HG03159 (cell line): ENCODE data around the gene TMED3.

Experiments
- ATAC-seq: cut with Tn5 transposase; IDR thresholded peaks from one replicate; pipeline ENCODE4 v1.9.1; 2021; ENCODE audit warnings: mild to moderate bottlenecking, moderate library complexity; ENCODE audit not compliant: unreplicated experiment

The TMED3 gene

DNA sequence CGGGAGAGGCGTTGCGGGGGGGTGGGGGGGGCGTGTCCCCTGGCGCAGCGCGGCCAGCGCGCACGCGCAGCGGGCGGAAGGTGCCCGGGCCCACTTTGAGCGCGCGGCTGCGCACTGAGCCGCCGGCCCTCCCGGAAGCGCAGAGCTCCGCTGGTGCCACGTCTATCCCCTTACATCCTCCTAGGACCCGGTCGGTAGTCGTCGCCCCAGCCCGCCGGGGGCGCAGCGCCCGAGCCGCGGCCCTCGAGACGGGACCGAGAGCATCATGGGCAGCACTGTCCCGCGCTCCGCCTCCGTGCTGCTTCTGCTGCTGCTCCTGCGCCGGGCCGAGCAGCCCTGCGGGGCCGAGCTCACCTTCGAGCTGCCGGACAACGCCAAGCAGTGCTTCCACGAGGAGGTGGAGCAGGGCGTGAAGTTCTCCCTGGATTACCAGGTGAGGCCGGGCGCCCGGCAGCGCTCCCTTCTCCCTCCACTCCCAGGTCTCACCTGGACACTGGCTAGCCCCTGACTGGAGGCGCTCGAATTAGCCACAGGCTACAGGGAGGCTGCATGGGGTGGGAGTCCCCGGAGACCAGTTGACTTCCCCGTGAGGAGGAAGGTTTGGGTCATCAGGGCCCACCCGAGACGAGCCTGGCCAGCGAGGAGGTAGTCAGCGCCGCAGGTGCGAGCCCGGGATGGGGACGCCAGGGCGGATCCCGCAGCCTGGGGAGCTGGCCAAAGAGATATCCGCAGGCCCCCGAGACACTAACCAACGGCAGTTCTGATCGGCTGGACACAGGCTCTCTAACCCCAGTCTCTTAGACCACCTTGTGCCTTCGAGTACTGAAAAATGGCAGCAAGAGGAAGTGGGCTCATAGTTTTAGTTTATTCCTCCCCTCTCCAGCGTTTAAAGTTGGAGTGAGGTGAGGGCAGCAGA lies at the start of gene TMED3:
Gene TMED3 (plus strand): TSS at position 128 of the 916 bp plus-strand sequence. CDS start 138 bp downstream, at position 266.
- ATAC-seq: peak; percentile 92

DNA sequence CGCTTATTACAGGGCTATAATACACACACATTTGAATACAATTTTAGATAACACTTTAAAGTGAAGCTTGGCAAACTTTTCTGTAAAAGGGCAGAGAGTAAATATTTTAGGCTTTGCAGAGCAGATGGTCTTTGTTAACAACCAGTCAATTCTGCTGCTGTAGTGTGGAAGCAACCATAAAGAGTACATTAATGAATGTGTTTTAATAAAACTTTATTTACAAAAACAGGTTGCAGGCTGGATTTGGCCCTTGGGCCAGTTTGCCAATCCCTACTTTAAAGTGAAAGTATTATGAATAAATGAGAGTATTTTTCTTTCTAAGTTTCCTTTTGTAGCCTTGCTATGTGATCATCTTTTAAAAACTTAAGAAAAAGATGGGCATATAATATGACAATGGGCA lies 49.1 kb upstream of the TMED3 start:
- no peak for ATAC-seq

DNA sequence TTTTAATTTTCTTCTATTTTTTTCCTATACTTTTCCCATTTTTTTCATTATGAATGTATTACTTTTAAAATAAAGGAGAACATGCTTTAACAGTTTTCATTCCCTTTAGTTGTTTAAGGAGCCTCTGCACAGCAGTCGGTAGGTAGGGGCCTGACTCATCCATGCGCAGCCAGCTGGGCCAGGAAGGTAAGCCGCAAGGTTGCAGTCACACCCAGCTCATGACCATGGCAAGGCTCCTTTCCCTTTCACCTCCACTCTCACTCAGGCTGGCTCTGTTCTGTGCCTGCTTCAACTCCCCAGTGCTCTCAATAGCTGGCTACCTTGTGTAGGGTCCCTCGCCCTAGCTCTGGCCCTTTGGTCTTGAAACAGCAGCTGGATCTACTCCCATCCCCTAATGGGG lies 45.7 kb upstream of the TMED3 start:
- no peak for ATAC-seq

DNA sequence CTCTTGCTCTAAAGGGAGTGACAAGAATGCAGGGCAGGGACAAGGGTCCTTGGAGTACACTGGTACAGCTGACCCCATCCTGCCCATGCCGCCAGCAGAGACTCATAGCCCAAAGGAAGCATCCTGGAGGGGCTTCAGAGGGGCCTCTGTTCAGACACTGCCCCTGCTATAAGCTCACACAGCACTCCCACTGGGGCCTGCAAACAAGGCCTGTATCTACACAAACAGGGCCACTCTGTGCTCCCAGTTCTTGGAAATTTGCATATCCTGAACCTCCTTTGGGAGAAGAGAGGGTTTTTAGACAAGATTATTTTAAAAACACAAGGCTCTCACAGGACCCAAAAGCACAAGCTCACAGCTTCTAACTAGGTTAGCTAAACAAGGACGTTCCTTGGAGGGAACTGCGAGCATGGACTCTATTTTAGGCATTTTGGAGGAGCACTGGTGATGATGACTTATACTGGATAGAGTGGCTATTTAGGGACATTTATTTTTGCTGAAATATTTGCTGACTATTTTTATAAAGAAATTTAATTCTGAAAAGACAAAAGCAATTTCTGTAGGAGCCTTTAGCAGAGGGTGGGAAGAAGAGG lies 44.8 kb upstream of the TMED3 start:
- ATAC-seq: no peak

DNA sequence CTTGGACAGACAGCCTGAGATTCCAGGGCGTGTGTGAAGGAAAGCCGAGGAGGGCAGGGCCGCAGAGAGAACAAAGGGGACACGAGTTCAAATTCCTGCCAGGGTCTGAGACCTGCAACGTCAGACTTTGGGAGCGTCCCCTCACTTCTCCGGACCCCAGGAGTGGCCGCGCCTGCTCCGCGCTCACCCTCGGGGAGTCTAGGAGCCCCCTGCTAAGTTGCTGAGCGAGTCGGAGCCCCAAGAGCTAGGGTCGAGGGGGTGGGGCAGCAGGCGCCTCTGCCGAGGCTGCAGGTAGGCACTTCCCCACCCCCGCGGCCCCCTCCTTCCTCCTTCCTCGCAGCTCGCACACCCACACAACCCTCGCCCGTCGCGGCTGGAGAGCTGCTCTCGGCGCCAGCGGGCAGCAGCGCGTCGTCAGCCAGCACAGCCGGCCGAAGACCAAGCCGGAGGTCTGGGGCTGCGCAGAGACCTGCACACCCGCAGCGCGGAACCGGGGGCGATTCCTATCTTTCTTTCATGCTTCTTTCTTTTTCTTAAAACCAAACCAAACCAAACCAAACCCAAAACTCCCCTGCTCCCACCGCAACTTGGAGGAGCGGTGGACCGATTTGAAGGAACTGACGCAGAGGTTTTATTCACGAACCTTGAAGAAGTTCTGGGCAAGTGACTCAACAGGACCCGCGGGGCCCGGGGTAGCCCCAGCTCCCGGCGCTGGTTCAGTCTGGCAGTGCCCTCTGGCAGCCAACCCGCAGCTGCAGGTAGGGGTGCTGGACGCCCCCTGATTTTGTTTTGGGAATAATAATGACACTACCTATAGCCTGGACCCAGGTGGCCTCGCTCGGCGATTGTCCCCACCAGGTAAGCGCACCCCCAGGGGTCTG lies 28.3 kb upstream of the TMED3 start, which contains the start of gene ANKRD34C:
Gene ANKRD34C (plus strand): TSS at position 352 of the 881 bp plus-strand sequence. CDS start 10,563 bp downstream, outside the sequence.
- ATAC-seq: no peak

DNA sequence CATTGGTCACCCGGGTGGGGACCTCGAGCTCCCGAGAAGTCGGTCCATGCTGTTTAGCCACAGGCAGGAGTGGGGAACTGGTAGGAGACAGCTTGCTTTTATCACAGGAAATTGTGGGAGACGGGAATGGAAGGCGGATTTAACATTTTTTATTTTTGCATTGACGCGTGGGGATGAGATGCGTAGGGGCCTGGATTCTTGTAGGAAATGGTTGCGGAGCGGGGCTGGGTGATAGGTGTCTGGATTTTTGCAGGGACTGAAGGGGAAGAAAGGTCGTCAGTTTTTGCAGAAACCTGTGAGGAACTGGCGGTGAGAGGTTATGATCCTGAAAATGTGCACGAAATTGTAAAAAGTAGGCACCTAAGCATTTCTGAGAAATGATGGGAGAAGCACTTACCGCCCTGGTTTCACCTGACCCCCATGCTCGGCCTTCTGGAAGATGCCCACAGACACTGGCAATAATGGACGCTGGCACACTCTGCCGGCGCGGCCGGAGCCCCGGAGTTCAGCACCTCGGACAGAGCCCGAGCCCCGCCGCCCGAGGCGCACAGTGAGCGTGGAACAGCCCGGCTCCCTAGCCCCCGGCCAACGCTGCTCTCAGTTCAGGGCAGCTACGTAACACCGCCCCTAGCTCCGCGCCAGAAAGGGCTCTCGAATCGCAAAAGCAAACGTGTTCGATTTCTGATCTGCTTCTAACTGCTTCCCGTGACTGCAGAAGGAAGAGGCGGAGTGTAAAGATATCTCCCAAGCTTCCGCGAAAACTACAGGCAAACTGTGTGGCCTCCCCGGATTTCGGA lies 27.5 kb upstream of the TMED3 start:
- ATAC-seq: no peak

DNA sequence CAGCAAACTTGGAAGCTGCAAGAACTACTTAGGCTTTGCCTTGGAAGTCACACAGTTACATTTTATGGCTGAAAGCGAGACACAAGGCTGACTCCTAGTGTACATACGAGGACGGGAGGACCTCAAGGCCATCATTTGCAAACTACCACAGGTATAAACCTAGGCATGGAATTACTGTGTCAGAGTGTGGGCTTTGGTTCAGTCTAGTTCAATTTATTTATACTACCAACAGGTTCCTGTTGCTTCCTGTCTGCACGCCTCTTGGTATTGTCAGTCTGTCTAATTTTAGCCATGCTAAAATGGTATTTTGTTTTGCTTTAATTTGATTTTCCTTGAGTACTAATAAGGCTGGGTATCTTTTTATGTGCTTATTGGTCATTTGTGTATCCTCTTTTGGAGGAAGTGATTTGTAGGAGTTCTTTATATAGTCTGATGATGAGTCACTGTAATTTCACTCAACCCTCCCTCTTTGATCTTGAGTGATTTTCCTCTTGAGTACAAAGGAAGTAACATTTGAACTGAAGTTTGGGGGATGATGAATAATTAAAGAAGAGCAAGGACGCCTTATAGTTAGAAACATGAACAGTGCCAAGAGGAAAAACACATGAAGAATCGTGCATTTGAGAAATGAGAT lies 20.2 kb upstream of the TMED3 start:
- no peak for ATAC-seq

DNA sequence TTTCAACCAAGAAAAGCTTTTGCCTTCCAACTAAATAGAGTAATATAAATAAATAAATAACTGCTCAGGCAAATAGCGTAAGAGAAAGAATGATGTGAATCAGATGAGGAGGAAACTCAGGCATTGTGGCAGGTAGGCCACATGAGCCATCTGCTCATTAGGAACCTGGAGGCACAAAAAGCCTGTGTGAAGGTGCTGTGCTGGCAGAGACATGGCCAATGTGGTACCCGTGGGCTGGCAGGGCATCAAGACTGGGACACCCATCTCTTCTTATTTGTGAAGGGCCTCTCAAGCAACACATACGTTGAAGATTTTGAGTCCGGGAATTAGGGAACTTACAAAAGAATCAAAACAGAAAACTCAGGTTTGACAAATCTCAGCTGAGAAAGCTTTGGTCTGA lies 18.9 kb upstream of the TMED3 start:
- ATAC-seq: no peak

DNA sequence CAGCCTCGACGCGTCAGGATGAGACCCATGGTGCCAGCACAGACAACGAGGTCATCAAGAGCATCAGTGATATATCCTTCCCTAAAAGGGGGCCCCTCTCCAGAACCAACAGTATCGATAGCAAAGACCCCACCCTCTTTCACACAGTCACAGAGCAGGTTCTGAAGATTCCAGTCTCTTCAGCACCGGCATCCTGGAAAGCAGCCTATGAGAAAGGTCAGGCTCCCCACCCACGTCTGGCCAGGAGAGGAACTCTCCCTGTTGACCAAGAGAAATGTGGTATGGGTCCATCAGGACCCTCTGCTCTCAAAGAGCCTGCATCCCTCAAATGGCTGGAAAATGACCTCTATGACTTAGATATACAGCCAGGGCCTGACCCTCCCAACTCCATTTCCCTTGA lies 16.8 kb upstream of the TMED3 start:
- no peak for ATAC-seq

DNA sequence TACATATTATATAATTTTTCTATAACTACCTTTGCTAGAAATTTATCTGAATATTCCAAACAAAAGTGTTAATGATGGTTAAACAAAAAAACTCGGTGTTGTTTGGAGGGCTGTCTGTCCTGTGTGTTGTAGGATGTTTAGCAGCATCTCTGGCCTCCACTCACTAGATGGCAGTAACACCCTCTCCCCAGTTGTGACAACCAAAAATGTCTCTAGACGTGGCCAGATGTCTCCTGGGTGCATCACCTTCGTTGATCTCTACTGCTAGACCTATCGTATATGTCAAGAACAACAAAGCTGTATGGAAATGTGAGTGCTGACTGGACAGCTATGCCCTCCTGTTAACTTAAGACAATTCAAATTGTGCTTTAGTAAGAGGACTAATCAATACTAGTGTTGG lies 14.3 kb upstream of the TMED3 start:
- ATAC-seq: no peak

DNA sequence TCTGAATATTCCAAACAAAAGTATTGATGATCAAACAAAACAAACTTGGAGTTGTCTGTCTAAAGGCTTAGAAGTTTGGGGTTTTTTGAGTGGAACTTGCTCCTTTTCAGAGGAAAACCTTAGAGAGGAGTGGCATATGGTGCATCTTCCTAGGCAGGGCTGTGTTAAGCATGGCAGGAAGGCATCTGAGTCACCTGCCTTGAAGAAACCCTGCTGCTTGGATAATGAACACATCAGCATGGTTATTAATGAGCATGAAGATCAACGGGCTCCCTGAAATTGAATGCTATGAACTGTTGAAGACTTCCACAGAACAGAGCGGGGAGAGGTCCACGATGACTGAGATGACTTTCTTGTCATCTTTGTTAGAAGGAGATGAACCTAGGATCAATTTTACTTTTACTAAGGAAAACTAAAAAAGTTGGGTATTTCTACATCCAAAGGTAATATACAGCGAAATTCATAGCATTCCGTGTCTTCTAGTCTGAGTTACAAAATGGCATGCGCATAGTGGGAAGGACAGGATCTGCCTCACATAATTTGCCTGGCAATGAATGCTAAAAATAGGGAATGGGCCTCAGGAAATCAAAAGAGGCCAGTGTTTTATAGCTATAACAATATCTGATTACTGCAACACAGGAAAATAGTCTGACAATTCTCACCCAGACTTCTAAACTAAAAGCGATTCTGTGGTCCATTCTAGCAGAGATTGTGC lies 11.6 kb upstream of the TMED3 start:
- no peak for ATAC-seq

DNA sequence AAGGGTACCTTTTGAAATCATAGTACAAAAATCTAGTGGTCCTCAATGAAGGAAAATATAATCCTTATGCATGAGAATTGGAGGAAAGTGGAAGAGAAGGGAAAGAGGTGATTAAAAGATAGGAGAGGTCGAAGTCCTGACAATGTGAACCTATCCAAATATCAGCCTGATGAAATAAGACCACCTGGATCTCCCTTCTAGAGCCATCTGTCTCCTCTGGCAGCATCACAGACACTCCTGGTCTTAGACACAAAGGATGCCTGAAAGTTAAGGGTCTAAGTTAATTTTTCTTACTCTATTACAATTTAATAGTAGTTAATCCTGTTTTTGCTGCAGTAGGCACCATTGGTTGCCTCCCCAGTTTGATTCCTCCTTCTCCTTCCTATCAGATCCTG lies 11.1 kb upstream of the TMED3 start:
- ATAC-seq: no peak

DNA sequence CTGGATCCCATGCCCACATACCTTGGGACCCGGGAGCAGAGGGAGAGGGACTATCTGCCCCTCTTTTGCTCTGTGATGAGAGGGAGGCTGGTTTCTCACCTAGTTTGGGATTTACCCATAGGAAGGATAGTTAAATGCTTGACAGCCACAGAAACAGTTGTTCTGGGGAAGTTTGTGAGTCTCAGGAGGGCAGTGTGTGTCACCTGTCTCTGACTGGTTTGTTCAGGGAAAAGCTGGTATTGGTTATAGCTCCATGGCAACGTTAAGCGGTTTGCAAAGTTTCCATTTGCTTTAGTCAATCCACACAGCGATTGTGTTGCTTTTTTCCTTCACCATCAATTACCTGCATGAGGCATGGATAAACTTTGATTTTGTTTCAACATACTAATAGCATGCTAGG lies 3.7 kb upstream of the TMED3 start:
- ATAC-seq: no peak

DNA sequence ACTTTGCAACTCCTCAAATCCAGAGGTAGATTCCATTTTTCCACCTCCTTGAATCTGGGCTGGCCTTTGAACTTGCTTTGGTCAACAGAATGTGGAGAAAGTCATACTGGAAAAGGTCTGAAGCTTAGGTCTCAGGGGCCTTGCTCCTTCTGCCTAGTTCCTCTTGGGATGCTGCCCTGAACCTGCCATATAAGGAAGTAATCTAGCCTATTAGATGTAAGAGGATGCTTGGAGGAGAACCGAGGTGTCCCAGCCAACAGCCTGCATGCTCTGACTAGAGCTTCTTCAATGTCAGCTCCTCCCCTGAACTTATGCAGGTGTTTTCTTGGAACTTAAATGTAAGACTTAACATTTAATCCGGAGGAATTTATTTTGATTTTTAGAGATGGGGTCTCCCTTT lies 2.0 kb upstream of the TMED3 start:
- ATAC-seq: no peak

DNA sequence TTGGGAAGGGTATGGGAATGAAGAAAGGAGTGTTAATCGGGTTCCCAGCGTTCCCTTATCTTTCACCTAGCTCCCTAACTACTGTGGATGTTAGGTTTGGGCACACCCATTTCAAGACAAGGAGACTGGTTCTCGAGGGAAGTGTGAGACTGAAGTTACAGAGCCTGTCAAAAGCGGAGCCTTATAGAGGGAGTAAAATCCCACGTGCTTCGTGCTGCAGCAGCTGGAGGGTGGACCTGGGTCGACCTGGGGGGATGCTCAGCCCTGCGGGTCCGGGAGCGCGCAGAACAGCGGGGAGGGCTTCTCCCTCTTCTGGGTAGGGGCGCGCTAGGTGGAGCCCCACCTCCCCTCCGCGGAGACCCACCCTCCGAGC lies 314 bp upstream of the TMED3 start:
- ATAC-seq: peak; percentile 26

DNA sequence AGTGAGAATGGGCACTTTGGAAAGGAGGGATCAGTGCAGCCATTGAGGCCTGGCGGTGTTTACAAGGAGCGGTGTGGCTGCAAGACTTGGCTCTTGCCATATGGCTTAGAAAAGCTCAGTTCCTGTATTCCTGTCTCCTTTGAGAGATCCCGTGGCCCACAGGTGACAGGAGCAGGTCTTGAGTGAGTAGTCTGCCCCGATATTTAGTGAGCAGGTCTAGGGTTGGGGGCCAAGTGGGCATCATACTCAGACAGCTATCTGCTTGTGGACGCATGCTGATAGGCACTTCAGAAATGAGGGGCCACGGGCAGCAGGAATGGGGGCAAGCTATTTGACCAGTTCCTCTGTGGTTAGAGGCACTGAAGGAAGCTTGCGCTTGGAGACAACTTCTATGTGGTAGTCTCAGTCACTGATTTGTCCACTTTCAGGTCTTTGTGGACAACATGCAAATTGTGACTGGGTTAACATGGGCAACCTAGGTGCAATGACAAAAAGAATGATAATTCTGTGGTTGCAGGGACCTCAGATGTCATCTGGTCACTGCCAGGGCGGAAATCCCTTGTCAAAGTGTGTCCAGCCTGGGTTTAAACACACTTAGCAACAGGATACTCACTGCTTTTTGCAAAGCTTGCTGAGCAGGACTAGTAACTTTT lies 1.1 kb downstream of the TMED3 start:
- no peak for ATAC-seq

DNA sequence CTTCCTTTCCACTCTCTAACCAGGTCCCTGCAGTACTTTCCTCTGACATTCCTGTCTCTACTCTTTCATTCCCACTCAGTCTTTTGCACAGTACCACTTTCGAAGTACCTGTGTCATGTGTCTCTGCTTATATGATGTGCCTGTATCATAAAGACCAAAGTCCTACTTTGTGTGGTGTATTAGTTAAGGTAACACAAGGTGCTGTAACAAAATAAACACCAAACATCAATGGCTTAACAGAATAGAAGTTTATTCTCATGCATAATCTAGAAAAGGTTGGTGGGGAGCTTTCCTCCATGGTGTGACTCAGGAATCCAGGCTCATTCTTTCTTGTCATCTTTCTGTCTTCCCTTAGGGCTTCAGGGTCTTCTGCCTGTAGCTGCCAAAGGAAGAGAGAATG lies 3.3 kb downstream of the TMED3 start:
- ATAC-seq: no peak

DNA sequence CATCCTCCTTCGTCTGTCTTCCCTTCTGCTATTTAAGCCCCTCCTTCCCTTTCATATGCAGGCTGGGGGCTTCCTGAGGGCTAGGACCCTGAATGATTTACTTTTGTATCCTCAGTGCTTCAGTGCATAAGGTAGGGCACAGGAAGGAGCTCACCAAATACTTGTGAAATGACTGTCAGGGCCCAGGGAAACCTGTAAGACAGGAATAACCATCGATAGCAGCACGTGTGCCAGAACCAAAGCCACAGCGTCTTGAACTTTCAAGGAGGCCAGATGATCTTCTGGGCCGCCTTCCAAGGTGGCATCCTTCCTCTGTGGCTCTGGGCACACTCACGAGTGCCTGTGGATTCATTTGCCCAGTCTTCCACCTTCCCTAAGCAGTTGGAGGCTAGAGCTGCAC lies 3.9 kb downstream of the TMED3 start:
- no peak for ATAC-seq
